ENCODE results near the gene DUSP8. TPM values are rescaled to one million over a fixed set of nuclear protein-coding genes. Genes with fewer than 3 reads are reported as not detected.
A peak's percentile ranks its signal among the peaks of the same experiment; 100 is the strongest.

Gene DUSP8
- total RNA-seq, 1 experiment from 2014 or later, result 14.0 TPM

GRCh38 chr11:1560002-1560648 is 11.9 kb downstream of the DUSP8 start:
- TF ChIP-seq CTCF (IDR thresholded peaks at IDR 0.05; ENCODE audit: unreplicated experiment), result no peak
- no peaks in the 10 kb centered on the region for H3K27me3 Mint-ChIP-seq (ENCODE audit: unreplicated experiment)
- peak overlapping the region; percentile 75 for H3K27ac Mint-ChIP-seq (ENCODE audit: unreplicated experiment)
- H3K4me3 Mint-ChIP-seq (ENCODE audit: low read depth, unreplicated experiment), result peak overlapping the region; percentile 60
- H3K4me1 Mint-ChIP-seq (ENCODE audit: low read depth, unreplicated experiment), result peaks cover 18% of the 10 kb centered on the region
- peaks cover 43% of the 10 kb centered on the region for H3K36me3 Mint-ChIP-seq (ENCODE audit: insufficient read depth, unreplicated experiment)
- no peak for DNase-seq
- CTCF ChIA-PET, result interaction anchor here (1.0 to 4.0 kb wide), 3 partner anchors 12 to 14 kb away, joined by 5 to 44 read pairs (median 5); no protein-coding TSS in a partner anchor
- BruUV-seq (replicated peaks), result no TSS peak
- no peaks in the 10 kb centered on the region for H3K9me3 Mint-ChIP-seq (ENCODE audit: low read depth, unreplicated experiment)
- intact Hi-C loops (cut with micrococcal nuclease; ENCODE audit: unreplicated experiment), result no loop called here

- Mint-ChIP-seq H3K27ac (ENCODE audit: unreplicated experiment) (peak overlapping the region; percentile 75), H3K27me3 (ENCODE audit: unreplicated experiment) (no peaks in the 10 kb centered on the region), H3K4me3 (ENCODE audit: low read depth, unreplicated experiment) (peak overlapping the region; percentile 60), H3K36me3 (ENCODE audit: insufficient read depth, unreplicated experiment) (peaks cover 48% of the 10 kb centered on the region), H3K4me1 (ENCODE audit: low read depth, unreplicated experiment) (peaks cover 23% of the 10 kb centered on the region), H3K9me3 (ENCODE audit: low read depth, unreplicated experiment) (no peaks in the 10 kb centered on the region)
- no TSS peak for BruUV-seq (replicated peaks)
- no peak for TF ChIP-seq CTCF (IDR thresholded peaks at IDR 0.05; ENCODE audit: unreplicated experiment)
- intact Hi-C loops (cut with micrococcal nuclease; ENCODE audit: unreplicated experiment), result no loop called here
- CTCF ChIA-PET, result interaction anchor here (1.0 to 4.0 kb wide), 4 partner anchors 11 to 357 kb away, joined by 3 to 44 read pairs (median 5); no protein-coding TSS in a partner anchor
- DNase-seq, result peak; percentile 95
Observed at GRCh38 chr11:1559111-1559951, 12.7 kb downstream of the DUSP8 start.

DNA sequence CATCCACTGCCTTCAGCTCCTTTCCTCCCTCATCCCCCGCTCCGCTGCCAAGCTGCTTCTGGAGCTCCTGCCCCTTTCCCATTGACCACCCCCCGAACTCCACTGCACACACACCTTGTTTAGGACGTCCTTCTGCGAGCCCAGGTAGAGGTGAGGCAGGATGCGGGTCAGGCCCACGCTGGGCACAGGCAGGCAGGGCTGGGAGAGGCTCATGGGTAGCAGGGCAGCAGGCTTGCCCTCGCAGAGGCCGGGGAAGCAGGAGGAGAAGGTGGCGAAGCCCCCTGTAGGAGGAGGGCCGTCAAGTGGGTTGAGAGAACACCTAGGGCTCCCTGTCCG is 13.3 kb downstream of the DUSP8 start:
- TSS peak; percentile 22 for BruUV-seq (replicated peaks)
- H3K27me3 Mint-ChIP-seq (ENCODE audit: unreplicated experiment), result no peaks in the 10 kb centered on the region
- peak overlapping the region; percentile 75 for H3K27ac Mint-ChIP-seq (ENCODE audit: unreplicated experiment)
- no peaks in the 10 kb centered on the region for H3K9me3 Mint-ChIP-seq (ENCODE audit: low read depth, unreplicated experiment)
- H3K36me3 Mint-ChIP-seq (ENCODE audit: insufficient read depth, unreplicated experiment), result peaks cover 46% of the 10 kb centered on the region
- CTCF ChIA-PET, result interaction anchor here (0.6 to 4.0 kb wide), 7 partner anchors 10 to 356 kb away, joined by 3 to 44 read pairs (median 4); no protein-coding TSS in a partner anchor
- peaks cover 29% of the 10 kb centered on the region for H3K4me1 Mint-ChIP-seq (ENCODE audit: low read depth, unreplicated experiment)
- TF ChIP-seq CTCF (IDR thresholded peaks at IDR 0.05; ENCODE audit: unreplicated experiment), result no peak
- DNase-seq, result no peak
- H3K4me3 Mint-ChIP-seq (ENCODE audit: low read depth, unreplicated experiment), result peak overlapping the region; percentile 60
- intact Hi-C loops (cut with micrococcal nuclease; ENCODE audit: unreplicated experiment), result no loop called here

DNA sequence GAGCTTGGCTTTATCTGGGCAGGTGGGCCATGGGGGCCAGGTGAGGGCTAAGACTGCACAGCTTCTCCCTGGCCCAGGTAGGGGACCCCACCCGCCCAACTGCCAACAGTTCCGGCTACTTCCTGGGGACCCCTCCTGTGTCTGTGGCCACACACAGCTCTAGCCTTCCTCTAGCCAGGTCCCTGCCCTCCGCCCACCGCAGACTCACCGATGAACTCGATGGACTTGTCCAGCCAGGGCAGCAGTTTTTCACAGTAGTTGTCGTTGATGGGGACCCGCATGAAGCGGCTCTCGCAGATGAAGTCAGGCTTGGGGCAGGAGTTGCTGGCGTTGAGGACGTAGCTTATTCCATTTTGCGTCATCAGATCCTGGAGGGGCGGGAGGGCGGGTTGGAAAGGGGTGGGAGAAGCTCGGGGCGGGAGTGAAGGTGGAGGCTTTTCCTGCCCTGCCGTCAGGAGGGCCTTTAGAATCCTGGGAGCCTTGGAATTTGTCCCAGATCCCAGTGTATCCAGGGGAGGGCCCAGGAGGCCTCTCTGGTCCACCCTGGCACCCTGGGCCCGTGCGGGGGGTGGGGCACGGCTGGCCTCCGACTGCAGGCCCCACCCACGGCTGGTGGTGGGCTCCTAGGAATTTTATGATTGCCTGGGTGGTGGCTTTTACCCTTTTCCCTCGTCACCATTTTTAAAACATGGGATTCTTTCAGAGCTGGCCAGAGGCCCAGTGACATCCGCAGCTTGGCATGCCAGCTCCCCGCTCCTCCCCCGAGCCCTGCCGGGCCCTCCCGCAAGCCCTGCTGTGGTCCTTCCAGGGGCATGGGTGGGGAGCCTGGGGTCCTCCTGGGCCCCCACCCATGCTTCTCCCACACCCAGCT is 13.9 kb downstream of the DUSP8 start:
- Mint-ChIP-seq H3K27ac (ENCODE audit: unreplicated experiment) (peak overlapping the region; percentile 75), H3K9me3 (ENCODE audit: low read depth, unreplicated experiment) (no peaks in the 10 kb centered on the region), H3K36me3 (ENCODE audit: insufficient read depth, unreplicated experiment) (peaks cover 40% of the 10 kb centered on the region), H3K27me3 (ENCODE audit: unreplicated experiment) (no peaks in the 10 kb centered on the region), H3K4me1 (ENCODE audit: low read depth, unreplicated experiment) (peaks cover 32% of the 10 kb centered on the region), H3K4me3 (ENCODE audit: low read depth, unreplicated experiment) (peak overlapping the region; percentile 60)
- peak; percentile 53 for DNase-seq
- CTCF ChIA-PET, result interaction anchor here (0.6 to 4.0 kb wide), 7 partner anchors 10 to 355 kb away, joined by 3 to 44 read pairs (median 3); no protein-coding TSS in a partner anchor
- no peak for TF ChIP-seq CTCF (IDR thresholded peaks at IDR 0.05; ENCODE audit: unreplicated experiment)
- BruUV-seq (replicated peaks), result no TSS peak
- intact Hi-C loops (cut with micrococcal nuclease; ENCODE audit: unreplicated experiment), result no loop called here
